ENCODE measurements around the gene MKRN1. TPM values are rescaled to one million over a fixed set of nuclear protein-coding genes. Genes with fewer than 3 reads are reported as not detected.

Gene MKRN1
- total RNA-seq, 1 donor from 2014 or later = 111 TPM

DNA sequence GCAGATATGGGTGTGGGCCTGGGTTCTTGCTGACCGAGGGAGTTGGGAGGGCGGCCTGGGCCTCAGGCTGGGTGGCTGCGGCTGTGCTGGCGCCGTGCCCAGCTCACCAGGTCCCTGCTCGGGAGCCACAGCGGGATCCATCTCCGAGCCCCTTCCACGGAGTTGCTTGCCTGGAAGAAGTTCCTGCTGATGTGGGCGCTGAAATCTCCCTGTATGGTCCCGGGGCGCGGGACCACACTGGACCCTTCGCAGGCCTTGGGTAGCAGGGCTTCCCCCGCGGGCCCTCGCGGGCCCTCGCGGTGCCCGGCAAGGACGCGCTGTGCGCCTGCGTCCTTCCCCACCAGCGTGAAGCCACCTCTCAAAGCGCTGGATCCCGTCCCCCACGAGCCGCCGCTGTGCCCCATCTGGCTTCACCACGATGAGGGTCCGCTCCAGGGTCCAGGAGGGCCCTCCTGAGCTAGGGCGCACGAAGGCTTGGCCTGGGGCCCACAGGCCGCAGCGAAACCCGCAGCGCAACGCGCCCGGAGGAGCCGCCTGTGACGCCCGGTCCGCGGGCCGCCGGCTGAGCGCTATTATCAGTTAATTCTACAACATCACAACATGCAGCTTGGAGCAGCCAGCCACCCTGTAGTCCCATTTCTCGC lies 43.9 kb downstream of the MKRN1 start:
- Mint-ChIP-seq H3K27ac (ENCODE audit: unreplicated experiment) (no peak overlapping the region), H3K27me3 (ENCODE audit: unreplicated experiment) (no peaks in the 10 kb centered on the region), H3K9me3 (ENCODE audit: unreplicated experiment) (no peaks in the 10 kb centered on the region), H3K4me3 (ENCODE audit: unreplicated experiment) (no peak overlapping the region), H3K4me1 (ENCODE audit: unreplicated experiment) (no peaks in the 10 kb centered on the region), H3K36me3 (ENCODE audit: unreplicated experiment) (no peaks in the 10 kb centered on the region)
- TF ChIP-seq, protein P1, sequence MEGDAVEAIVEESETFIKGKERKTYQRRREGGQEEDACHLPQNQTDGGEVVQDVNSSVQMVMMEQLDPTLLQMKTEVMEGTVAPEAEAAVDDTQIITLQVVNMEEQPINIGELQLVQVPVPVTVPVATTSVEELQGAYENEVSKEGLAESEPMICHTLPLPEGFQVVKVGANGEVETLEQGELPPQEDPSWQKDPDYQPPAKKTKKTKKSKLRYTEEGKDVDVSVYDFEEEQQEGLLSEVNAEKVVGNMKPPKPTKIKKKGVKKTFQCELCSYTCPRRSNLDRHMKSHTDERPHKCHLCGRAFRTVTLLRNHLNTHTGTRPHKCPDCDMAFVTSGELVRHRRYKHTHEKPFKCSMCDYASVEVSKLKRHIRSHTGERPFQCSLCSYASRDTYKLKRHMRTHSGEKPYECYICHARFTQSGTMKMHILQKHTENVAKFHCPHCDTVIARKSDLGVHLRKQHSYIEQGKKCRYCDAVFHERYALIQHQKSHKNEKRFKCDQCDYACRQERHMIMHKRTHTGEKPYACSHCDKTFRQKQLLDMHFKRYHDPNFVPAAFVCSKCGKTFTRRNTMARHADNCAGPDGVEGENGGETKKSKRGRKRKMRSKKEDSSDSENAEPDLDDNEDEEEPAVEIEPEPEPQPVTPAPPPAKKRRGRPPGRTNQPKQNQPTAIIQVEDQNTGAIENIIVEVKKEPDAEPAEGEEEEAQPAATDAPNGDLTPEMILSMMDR (IDR thresholded peaks at IDR 0.05) = no peak
- DNase-seq (ENCODE audit: extremely low spot score, unreplicated experiment) = no peak

DNA sequence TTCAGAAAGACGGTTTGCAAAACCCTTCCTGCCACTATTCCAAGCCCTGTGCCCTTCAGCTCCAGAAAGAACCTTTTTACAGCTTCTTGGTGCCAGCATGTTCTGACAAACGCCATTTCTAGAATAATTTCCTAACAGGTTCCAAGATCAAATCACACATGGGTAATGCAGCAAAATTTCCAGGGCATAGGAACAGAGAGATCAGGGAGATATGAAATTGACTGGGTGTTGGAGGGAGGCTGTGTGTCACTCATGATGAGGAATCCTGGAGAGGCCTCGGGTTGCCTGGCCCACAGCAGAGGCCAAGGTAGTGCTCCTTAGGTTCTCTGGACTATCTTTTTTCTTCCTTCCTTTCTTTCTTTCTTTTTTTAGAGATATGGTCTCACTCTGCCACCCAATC lies 45.9 kb downstream of the MKRN1 start:
- Mint-ChIP-seq H3K27me3 (ENCODE audit: unreplicated experiment) (peaks cover 4% of the 10 kb centered on the region), H3K4me1 (ENCODE audit: unreplicated experiment) (no peaks in the 10 kb centered on the region), H3K9me3 (ENCODE audit: unreplicated experiment) (no peaks in the 10 kb centered on the region), H3K27ac (ENCODE audit: unreplicated experiment) (no peak overlapping the region), H3K4me3 (ENCODE audit: unreplicated experiment) (no peak overlapping the region), H3K36me3 (ENCODE audit: unreplicated experiment) (no peaks in the 10 kb centered on the region)
- DNase-seq (ENCODE audit: extremely low spot score, unreplicated experiment) = no peak
- TF ChIP-seq, protein P1 (IDR thresholded peaks at IDR 0.05) = no peak

DNA sequence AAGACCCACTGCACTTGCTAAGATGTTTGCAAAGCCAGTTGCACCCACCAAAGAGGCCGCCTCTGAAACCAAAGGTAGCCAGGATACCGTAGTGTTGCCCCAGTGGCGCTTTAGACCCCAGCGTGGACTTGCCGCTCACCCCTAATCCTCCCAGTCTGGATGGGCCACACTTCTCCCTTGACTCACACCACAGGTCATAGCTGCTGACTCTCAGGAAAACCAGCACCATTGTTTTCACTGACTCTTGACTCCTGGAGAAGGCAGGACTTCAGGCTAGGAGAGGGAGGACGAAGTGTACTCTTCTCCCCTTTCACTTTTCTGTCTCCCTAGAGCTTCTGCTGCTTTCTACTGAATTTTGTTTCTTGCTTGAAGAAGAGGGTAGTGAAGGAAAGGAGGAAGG lies 53.2 kb downstream of the MKRN1 start:
- Mint-ChIP-seq H3K4me3 (ENCODE audit: unreplicated experiment) (no peak overlapping the region), H3K27me3 (ENCODE audit: unreplicated experiment) (peaks cover 17% of the 10 kb centered on the region), H3K36me3 (ENCODE audit: unreplicated experiment) (no peaks in the 10 kb centered on the region), H3K27ac (ENCODE audit: unreplicated experiment) (no peak overlapping the region), H3K4me1 (ENCODE audit: unreplicated experiment) (no peaks in the 10 kb centered on the region), H3K9me3 (ENCODE audit: unreplicated experiment) (no peaks in the 10 kb centered on the region)
- no peak for DNase-seq (ENCODE audit: extremely low spot score, unreplicated experiment)
- TF ChIP-seq, protein P1 (IDR thresholded peaks at IDR 0.05) = no peak

DNA sequence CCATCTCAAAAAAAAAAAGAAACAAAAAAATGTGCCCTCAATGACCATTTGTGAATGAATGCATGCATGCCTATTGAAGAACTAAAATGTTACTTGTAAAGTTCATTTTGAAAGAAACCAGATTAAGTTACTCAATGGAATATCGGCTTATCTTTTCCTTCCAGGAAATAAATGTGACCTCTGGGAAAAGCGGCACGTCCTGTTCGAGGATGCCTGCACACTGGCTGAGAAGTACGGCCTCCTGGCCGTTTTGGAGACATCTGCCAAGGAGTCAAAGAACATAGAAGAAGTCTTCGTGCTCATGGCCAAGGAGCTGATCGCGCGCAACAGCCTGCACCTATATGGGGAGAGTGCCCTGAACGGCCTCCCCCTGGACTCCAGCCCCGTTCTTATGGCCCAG lies 53.6 kb downstream of the MKRN1 start:
- DNase-seq (ENCODE audit: extremely low spot score, unreplicated experiment) = no peak
- H3K4me3 Mint-ChIP-seq (ENCODE audit: unreplicated experiment) = no peak overlapping the region
- no peaks in the 10 kb centered on the region for H3K4me1 Mint-ChIP-seq (ENCODE audit: unreplicated experiment)
- TF ChIP-seq, protein P1 (IDR thresholded peaks at IDR 0.05) = no peak
- no peaks in the 10 kb centered on the region for H3K9me3 Mint-ChIP-seq (ENCODE audit: unreplicated experiment)
- no peaks in the 10 kb centered on the region for H3K36me3 Mint-ChIP-seq (ENCODE audit: unreplicated experiment)
- no peak overlapping the region for H3K27ac Mint-ChIP-seq (ENCODE audit: unreplicated experiment)
- H3K27me3 Mint-ChIP-seq (ENCODE audit: unreplicated experiment) = peaks cover 17% of the 10 kb centered on the region

DNA sequence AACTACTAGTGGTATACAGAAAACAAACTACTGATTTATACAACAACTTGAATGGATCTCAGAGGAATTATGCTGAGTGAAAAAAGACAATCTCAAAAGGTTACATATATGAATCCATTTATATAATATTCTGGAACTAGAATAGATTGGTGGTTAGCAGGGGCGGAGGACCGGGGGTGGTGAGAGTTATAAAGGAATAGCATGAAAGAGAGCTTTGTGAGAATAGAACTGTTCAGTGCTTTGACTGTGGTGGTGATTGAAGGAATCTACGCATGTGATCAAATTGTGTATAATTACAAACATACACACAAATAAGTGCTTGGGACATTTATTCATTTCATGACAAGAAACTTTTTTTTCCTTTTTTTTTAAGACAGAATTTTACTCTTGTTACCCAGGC lies 55.8 kb downstream of the MKRN1 start:
- Mint-ChIP-seq H3K4me3 (ENCODE audit: unreplicated experiment) (no peak overlapping the region), H3K27ac (ENCODE audit: unreplicated experiment) (no peak overlapping the region), H3K27me3 (ENCODE audit: unreplicated experiment) (peaks cover 22% of the 10 kb centered on the region), H3K9me3 (ENCODE audit: unreplicated experiment) (no peaks in the 10 kb centered on the region), H3K36me3 (ENCODE audit: unreplicated experiment) (no peaks in the 10 kb centered on the region), H3K4me1 (ENCODE audit: unreplicated experiment) (no peaks in the 10 kb centered on the region)
- DNase-seq (ENCODE audit: extremely low spot score, unreplicated experiment) = no peak
- TF ChIP-seq, protein P1 (IDR thresholded peaks at IDR 0.05) = no peak
